Loucy (cell line): ENCODE measurements around the gene SNX19.

Source experiments
- CTCF ChIP-seq: fragments of 200-600 bp; sonication (generic); conservative IDR thresholded peaks from 2 replicates; pipeline ENCODE4 v1.5.1; 2014; ENCODE audit warnings: mild to moderate bottlenecking, antibody characterized with exemption, low read length
- EZH2phosphoT487 ChIP-seq: fragments of 200-600 bp; IDR thresholded peaks from 2 replicates; pipeline ENCODE4 v1.6.1; 2018; ENCODE audit warnings: antibody characterized with exemption, mild to moderate bottlenecking, moderate library complexity, borderline replicate concordance

- TF ChIP-seq CTCF (no peak), EZH2phosphoT487 (no peak)
These were observed 61.8 kb downstream of the SNX19 start for GRCh38 chr11:130854483-130854882.
